CD4-positive, alpha-beta T cell treated with Interleukin-4 for 4 hours (primary cell): ENCODE data around the gene NOL12.

Experiments used
- DNase-seq: peaks from one replicate; pipeline ENCODE4 v3.0.0-alpha.2; 2020

NOL12 gene

DNA sequence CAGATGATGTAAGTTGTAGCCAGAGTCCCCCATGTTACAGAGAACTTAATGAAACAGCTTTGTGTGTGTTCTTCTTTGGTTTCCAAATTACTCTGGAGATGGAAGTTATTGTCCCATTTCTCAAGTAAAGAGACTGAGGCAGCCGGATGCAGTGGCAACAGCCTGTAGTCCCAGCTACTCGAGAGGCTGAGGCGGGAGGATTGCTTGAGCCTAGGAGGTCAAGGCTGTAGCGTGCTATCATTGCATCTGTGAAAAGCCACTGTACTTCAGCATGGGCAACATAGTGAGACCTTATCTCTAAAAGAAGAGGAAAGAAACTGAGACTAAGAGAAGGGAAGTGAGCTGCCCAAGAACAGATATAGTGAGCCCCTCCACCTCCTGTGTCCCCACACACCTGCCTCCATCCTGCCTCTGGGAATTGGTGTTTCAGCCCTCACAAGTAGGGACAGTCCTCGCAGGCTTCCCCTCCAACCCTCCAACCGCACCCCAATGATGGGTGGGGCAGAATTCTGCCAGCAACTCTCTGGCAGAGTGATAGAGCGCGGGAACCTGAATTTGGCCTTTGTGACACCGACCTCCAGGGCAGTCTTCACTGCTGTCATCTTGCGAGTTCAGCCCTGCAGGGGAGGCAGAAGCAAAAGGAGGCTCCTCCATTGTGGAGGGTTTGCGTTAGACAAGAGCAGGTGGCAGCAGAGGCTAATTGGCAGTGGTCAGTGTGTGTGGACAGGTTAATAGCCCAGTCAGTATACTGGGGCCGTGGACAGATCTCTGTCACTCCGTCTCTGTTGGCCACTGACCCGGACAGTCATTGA lies 26.0 kb upstream of the NOL12 start:
- DNase-seq: no peak

GRCh38 chr22:37660709-37661045 lies 25.5 kb upstream of the NOL12 start:
- no peak for DNase-seq

GRCh38 chr22:37661160-37661924 lies 24.8 kb upstream of the NOL12 start:
- peak; percentile 42 for DNase-seq

DNA sequence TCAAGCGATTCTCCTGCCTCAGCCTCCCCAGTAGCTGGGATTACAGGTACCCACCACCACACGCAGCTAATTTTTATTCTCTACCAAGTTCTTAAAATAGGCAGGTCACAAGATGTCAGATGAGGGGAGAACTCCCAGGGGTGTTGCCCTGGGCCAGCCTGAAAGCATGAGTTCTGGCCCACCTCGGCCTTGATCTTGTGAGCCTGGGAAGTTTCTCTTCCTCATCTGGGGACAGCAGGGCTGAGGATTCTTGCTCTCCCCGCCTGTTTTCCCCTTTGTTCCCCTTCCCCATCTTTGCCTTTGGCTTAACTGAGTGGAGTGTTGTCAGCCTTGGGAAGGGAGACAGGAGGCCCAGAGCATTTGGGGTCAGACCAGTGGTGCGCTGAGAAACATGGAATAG lies 24.1 kb upstream of the NOL12 start:
- no peak for DNase-seq

- DNase-seq: no peak
These were observed 22.5 kb upstream of the NOL12 start for GRCh38 chr22:37663521-37664140.

DNA sequence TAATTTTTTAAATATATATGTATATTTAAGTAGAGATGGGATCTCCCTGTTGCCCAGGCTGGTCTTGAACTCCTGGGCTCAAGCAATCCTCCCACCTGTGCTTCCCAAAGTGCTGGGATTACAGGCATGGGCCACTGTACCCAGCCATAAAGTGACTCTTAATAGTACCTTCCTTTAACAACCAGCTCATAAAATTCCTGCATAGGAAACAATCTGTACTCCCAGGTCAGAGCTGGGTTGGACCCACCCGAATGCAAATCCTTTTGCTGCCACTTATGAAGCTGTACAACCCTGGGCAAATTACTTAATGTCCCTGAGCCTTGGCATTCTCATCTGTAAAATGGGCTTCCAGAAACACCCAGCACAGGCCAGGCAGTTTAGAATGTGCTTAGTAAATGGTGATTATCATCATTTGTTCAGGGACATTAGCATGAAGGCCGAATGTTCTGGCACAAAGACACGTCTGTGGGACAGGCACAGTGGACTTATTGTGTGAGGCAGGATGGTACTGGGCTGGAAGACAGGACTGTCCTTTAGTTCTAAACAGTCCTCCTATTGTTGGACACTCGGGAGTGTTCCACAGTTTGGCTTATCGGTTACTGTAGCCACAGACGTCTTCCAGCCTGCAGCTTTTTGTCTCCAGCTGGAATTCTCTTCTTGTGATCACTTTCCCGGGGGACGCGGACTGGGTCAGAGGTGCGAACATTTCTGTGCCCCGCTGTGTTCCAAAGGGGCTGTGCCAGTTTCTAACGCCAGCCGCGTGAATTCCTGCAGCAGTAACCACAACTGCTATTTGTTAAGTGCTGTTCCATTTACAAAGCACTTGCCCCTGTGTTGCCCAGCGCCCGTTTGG lies 21.7 kb upstream of the NOL12 start:
- no peak for DNase-seq

DNA sequence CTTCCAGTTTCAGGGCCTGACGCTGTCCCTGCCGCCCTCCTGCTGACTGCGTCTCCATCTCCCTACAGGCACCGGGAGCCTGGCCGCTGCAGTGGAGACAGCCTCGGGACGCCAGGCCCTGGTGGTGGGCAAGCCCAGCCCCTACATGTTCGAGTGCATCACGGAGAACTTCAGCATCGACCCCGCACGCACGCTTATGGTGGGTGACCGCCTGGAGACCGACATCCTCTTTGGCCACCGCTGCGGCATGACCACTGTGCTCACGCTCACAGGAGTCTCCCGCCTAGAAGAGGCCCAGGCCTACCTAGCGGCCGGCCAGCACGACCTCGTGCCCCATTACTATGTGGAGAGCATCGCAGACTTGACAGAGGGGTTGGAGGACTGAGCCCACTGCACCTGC lies 20.7 kb upstream of the NOL12 start:
- no peak for DNase-seq

GRCh38 chr22:37669586-37669985 lies 16.6 kb upstream of the NOL12 start:
- DNase-seq: no peak

DNA sequence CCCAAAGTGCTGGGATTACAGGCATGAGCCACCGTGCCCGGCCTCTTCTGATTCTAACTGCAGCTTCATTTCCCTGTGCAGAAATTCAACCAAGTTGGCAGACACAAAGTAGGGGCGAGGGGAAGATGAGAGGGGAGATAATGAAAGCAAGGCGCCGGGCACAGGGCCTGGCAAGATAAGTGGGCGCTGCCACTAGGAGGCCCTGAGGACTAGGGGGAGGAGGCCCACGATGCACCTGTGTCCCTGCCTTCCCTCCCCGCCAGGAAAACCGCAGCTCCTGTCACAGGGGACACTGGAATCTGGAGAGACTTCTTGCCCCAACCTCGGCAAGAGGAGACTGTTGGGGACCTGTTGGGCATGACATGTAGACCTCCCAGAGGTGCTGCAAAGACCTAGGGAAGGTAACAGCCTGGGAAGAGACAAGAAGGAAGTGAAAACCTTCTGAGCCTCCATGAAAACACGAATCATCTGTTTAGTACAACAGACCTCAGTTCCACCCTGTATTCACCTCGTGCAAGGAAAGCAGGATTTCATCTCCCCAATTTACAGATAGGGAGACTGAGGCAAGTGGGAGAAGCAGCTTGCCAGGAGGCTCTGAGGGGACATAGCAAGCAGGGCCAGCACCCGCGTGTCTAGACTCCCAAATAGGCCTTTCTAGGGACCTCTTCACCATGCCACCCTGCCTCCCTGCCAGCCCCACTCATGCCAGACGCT lies 13.8 kb upstream of the NOL12 start:
- no peak for DNase-seq

DNA sequence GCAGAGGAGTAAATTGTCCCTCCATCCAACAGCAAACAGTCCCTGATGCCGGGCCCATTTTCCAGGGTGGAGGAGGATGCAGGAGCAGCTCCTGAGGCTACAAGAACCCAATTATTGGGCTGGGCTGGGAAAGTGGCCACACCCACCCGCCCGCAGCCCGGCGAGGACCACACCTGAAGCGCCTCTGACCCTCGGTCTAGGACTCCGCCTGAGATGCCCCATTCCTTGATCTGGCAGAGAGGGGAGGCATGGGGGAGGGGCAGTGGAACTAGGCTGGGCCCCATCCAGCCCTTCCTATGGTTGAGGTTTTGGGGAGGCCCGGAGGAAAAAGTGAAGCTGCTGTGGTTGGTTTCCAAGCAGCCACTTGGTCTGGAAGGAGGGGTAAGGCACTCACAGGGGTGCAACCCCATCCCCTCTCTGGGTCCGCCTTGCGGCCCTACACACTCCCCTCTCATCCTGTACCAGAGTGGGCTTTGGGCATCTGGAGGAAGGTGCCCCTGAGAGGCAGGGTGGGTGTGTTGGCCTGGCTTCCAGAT lies 13.2 kb upstream of the NOL12 start:
- no peak for DNase-seq

GRCh38 chr22:37674248-37674647 lies 11.9 kb upstream of the NOL12 start:
- DNase-seq: no peak

DNA sequence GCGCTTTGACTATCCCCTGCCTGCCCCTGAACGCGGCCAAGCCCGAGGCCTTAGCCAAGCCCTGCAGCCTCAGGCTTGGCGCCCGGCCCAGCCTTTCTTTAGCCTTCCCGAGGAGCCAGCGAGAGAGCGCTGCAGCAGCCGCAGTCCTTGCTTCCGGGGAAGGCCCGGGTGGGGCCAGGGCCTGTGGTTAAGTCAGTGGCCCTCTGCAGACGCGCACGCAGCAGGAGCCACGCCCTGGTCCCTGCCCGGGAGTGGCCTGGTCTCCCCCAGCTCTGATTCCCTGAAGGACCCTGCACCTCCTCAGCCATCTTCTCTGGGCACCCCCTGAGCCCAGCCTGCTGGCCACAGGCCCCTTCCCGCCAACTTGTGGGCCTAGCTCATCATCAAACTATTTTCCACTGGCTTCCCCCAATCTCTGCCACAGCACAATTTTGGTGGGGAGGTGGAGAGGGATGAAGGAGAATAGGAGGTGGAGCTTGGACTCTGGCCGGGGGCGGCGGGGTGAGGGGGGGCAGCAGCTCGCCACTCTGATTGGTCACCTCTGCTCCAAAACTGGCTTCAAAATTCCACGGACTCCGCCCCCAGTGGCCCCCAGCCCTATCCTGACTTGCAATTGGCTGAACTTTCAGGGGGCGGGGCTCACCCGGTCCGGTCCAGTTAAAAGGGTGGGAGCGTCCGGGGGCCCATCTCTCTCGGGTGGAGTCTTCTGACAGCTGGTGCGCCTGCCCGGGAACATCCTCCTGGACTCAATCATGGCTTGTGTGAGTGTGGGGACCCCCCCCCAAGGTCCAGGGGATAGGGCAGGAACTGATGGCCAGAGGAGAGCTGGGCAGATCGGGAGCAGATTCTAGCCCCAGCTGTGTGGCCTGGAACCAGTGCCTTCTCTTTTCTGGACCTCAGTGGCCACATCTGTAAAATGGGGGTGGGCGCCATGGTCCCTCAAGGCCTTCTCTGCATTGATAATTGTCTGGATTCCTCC lies 10.9 kb upstream of the NOL12 start, which contains the start of gene LGALS1:
Gene LGALS1, plus strand, starts transcription at position 686 of the 979 bp plus-strand sequence. Its CDS starts 67 bp downstream, at position 753.
- peak; percentile 71 for DNase-seq

- peak; percentile 32 for DNase-seq
These were observed 10.0 kb upstream of the NOL12 start for GRCh38 chr22:37675930-37676735.

DNA sequence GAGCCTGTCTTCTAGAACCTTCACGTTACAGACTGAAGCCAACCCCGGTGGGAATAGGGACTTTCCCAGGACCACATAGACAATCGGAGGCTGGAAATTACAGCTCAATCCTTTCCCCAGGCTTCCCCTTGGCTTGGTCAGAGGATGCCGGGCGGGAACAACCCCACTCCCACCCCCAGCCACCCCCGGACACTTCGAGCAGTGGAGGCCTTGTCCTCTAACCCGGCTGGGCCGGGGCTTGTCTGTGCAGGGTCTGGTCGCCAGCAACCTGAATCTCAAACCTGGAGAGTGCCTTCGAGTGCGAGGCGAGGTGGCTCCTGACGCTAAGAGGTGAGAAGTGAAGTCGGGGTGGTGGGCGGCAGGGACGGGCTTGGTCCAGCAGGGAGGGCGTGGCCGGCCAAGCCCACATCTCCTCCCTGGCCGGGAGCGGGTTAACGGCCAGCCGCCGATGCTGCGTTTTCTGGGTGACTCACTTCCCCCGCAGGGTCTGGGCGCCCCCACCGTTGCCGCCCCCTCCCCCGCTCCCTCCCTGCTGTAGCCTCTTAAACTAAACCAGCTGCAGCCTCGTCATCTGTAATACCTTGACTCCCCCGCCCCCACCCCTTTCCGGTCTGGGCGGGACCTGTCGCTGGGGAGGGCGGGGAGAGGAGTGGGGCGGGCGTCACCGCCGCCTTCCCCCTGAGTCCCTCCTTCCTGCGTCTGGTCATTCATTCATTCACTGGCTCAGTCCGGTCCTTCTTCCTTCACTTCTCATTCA lies 9.2 kb upstream of the NOL12 start:
- peak; percentile 96 for DNase-seq

DNA sequence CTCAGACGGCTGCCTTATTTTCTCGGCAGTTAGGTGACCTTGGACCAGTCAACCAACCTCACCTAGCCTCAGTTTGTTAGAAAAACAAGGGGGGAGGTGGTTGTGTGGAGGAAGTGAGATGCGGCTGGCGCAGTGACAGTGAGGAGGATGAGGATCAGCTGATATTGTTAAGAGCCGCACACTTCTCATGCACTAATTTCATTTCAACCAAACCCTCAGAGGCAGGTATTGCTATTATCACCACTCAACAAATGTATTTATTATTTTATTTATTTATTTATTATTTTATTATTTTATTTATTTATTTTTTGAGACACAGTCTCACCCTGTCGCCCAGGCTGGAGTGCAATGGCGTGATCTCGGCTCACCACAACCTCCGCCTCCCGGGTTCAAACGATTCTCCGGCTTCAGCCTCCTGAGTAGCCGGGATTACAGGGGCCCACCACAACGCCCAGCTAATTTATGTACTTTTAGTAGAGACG lies 8.6 kb upstream of the NOL12 start:
- DNase-seq: no peak

- no peak for DNase-seq
These were observed 7.8 kb upstream of the NOL12 start for GRCh38 chr22:37678372-37678771.

GRCh38 chr22:37679670-37680069 lies 6.5 kb upstream of the NOL12 start:
- no peak for DNase-seq

DNA sequence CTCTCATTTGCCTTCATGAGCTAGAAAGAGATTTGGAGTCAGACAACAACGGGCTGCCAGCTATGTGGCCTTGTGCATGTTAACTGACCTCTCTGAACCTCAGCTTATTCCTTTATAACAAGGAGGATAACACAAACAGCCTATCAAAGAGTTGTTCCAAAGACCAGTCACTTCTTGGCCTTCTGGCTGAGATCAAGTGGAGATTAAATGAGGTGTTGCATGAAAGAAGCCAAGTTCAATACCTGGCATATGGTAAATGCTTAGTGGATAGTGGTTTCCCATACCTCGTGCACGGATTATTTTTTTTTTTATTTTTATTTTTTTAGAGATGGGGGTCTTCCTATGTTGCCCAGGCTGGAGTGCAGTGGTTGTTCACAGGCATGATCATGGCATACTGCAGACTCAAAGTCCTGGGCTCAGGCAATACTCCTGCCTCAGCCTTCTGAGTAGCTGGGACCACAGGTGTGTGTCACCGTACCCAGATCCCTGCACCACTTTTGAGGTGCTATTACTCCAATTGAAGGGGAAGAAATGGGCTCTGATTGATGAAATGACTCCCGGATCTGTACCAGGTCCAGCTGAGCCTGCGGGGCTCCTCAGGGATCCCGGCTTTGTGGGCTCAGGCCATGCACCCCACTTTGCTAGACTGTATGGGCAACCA lies 5.8 kb upstream of the NOL12 start:
- DNase-seq: no peak
